HUES48 (cell line): ENCODE data around the gene DOK1.

Experiments used
- H3K27ac ChIP-seq: one replicate; pipeline ENCODE4 v1.7.0; 2013; ENCODE audit warnings: low read depth, low read length, inconsistent platforms
- H3K27me3 ChIP-seq: 2 replicates; pipeline ENCODE4 v1.6.1; 2013; ENCODE audit warnings: mild to moderate bottlenecking, low read length; ENCODE audit not compliant: control insufficient read depth, insufficient read depth
- H3K36me3 ChIP-seq: 2 replicates; pipeline ENCODE4 v1.6.1; 2013; ENCODE audit warnings: low read length; ENCODE audit not compliant: control insufficient read depth, insufficient read depth
- H3K4me1 ChIP-seq: 2 replicates; pipeline ENCODE4 v1.6.1; 2013; ENCODE audit warnings: mild to moderate bottlenecking, low read length; ENCODE audit not compliant: control insufficient read depth, insufficient read depth
- H3K4me3 ChIP-seq: 2 replicates; pipeline ENCODE4 v1.5.1; 2013; ENCODE audit warnings: mild to moderate bottlenecking, low read depth, low read length
- H3K9ac ChIP-seq: 2 replicates; pipeline ENCODE4 v1.6.1; 2013; ENCODE audit warnings: mild to moderate bottlenecking, low read depth, low read length, moderate library complexity
- H3K9me3 ChIP-seq: 2 replicates; pipeline ENCODE4 v1.6.1; 2013; ENCODE audit warnings: low read length; ENCODE audit not compliant: control insufficient read depth, insufficient read depth

Gene DOK1

GRCh38 chr2:74573747-74574562 lies 19.4 kb downstream of the DOK1 start:
- Histone ChIP-seq H3K36me3 (no peaks in the 10 kb centered on the region), H3K4me3 (no peak overlapping the region), H3K9me3 (no peaks in the 10 kb centered on the region), H3K9ac (no peak overlapping the region), H3K27ac (no peak overlapping the region), H3K4me1 (no peaks in the 10 kb centered on the region), H3K27me3 (no peaks in the 10 kb centered on the region)

DNA sequence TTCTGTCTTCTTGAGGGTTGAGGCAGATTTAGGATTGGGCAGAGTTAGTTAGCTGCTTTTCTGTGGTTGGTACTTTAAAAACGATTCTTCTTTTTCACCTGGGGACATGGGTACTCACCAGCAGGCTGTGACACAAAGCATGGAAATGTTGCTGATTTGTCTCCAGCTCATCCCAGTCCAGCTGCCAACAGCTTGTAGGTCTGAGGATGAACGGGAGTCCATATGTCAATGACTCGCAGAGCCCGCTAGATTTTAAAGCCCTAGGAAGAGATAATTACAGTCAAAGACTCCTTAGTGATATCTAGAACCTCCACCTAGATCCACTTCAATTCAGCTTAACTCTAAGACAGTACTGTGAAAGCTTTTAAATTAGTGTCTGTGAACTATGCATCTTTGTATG lies 20.8 kb downstream of the DOK1 start:
- Histone ChIP-seq H3K36me3 (no peaks in the 10 kb centered on the region), H3K9ac (no peak overlapping the region), H3K4me3 (no peak overlapping the region), H3K4me1 (no peaks in the 10 kb centered on the region), H3K27me3 (no peaks in the 10 kb centered on the region), H3K9me3 (no peaks in the 10 kb centered on the region), H3K27ac (no peak overlapping the region)

DNA sequence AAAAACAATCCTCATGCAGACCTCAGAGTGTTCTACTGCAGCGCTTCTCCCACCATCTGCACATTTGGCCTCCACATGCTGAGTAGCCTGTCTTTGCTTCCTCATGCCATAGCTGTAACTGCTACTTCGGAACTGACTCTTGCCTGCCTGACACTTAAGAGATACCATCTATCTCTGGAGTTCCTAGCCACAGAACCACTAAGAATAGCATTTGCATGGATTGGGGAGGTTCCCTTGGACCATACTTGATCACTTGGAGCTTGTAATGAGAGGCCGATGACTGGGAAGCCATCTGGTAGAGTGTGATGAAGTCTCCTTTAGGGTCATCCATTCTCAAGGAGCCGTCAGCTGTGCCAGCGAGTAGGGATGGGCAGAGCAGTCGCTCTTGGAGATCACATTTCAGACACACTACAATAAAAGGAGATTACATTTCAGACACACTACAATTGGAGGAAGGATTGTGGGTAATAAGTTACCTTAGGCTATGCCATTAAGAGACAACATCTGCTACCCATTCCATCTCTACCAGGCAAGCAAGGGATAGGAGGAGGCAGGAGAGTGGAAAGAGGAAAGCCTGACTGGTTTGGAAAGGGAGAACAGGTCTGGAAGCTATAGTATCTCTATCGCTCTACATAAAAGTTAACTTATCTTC lies 21.8 kb downstream of the DOK1 start:
- Histone ChIP-seq H3K36me3 (no peaks in the 10 kb centered on the region), H3K4me3 (no peak overlapping the region), H3K27me3 (no peaks in the 10 kb centered on the region), H3K9ac (no peak overlapping the region), H3K4me1 (no peaks in the 10 kb centered on the region), H3K9me3 (no peaks in the 10 kb centered on the region), H3K27ac (no peak overlapping the region)

- no peak overlapping the region for H3K27ac ChIP-seq
- no peak overlapping the region for H3K4me3 ChIP-seq
- no peaks in the 10 kb centered on the region for H3K9me3 ChIP-seq
- no peaks in the 10 kb centered on the region for H3K4me1 ChIP-seq
- H3K27me3 ChIP-seq, result no peaks in the 10 kb centered on the region; the same call in 1 of the 2 replicates
- no peak overlapping the region for H3K9ac ChIP-seq
- H3K36me3 ChIP-seq, result no peaks in the 10 kb centered on the region
Observed at GRCh38 chr2:74576863-74577229, 22.3 kb downstream of the DOK1 start.

DNA sequence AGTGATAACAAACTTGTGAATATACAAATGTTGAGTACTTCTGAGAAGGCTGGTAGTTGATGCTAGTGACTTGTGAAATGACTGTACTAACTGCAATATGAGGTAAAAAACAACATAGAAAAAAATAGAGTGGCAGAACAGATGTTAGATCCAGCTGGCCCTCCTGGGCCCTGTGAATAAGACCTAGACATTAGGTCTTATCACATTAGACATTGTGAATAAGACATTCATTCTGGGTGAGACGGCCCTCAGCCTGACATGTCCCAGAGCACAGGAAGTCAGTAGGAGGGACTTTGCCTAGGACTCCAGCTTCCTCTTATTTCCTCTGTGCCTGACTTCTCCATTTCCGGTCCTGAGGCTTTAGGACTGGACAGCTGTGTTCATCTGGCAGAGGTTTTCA lies 22.9 kb downstream of the DOK1 start:
- Histone ChIP-seq H3K36me3 (no peaks in the 10 kb centered on the region), H3K27me3 (no peaks in the 10 kb centered on the region; the same call in 1 of the 2 replicates), H3K27ac (no peak overlapping the region), H3K4me1 (no peaks in the 10 kb centered on the region), H3K9ac (no peak overlapping the region), H3K4me3 (no peak overlapping the region), H3K9me3 (no peaks in the 10 kb centered on the region)

- Histone ChIP-seq H3K4me1 (no peaks in the 10 kb centered on the region), H3K36me3 (no peaks in the 10 kb centered on the region), H3K27ac (no peak overlapping the region), H3K27me3 (no peaks in the 10 kb centered on the region; the same call in 1 of the 2 replicates), H3K9me3 (no peaks in the 10 kb centered on the region), H3K4me3 (no peak overlapping the region), H3K9ac (no peak overlapping the region)
Observed at GRCh38 chr2:74578408-74578807, 23.9 kb downstream of the DOK1 start.

GRCh38 chr2:74581463-74581862 lies 26.9 kb downstream of the DOK1 start:
- H3K4me3 ChIP-seq, result no peak overlapping the region
- no peak overlapping the region for H3K27ac ChIP-seq
- H3K9ac ChIP-seq, result no peak overlapping the region
- H3K4me1 ChIP-seq, result peaks cover 10% of the 10 kb centered on the region
- no peaks in the 10 kb centered on the region for H3K36me3 ChIP-seq
- H3K27me3 ChIP-seq, result no peaks in the 10 kb centered on the region; the same call in 1 of the 2 replicates
- H3K9me3 ChIP-seq, result no peaks in the 10 kb centered on the region

GRCh38 chr2:74582184-74582583 lies 27.7 kb downstream of the DOK1 start:
- Histone ChIP-seq H3K9me3 (no peaks in the 10 kb centered on the region), H3K4me1 (peaks cover 10% of the 10 kb centered on the region), H3K27ac (no peak overlapping the region), H3K9ac (no peak overlapping the region), H3K27me3 (no peaks in the 10 kb centered on the region; the same call in 1 of the 2 replicates), H3K4me3 (no peak overlapping the region), H3K36me3 (no peaks in the 10 kb centered on the region)

- Histone ChIP-seq H3K9ac (no peak overlapping the region), H3K27ac (peak overlapping the region; percentile 14), H3K9me3 (no peaks in the 10 kb centered on the region), H3K4me3 (no peak overlapping the region), H3K27me3 (no peaks in the 10 kb centered on the region; the same call in 1 of the 2 replicates), H3K4me1 (peaks cover 10% of the 10 kb centered on the region), H3K36me3 (no peaks in the 10 kb centered on the region)
Observed at GRCh38 chr2:74583504-74583903, 29.0 kb downstream of the DOK1 start.

DNA sequence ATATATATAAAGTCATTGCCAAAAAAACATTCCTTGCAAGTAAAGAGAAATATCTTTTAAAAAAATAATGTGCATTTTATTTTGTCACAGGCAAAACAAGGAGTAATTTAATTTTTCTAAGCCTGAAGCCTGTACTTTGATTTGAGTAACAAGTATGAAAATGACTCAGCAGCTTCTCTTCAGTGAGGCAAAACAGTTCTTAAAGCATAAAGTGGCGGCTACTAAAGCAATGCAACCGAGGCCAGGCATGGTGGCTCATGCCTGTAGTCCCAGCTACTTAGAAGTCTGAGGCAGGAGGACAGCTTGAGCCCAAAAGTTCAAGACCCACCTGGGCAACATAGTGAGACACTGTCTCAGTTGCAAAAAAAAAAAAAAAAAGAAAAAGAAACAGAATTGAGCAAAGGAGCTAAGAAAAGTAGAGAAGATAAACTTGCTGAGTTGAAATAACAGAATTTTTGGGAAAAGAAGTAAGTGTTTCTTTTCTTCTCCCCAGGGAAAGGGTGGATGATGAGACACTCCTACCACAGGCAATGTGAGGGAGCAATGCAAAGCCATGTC lies 29.6 kb downstream of the DOK1 start:
- Histone ChIP-seq H3K27me3 (no peaks in the 10 kb centered on the region; the same call in 1 of the 2 replicates), H3K36me3 (no peaks in the 10 kb centered on the region), H3K27ac (no peak overlapping the region), H3K4me3 (no peak overlapping the region), H3K4me1 (peaks cover 10% of the 10 kb centered on the region), H3K9me3 (no peaks in the 10 kb centered on the region), H3K9ac (no peak overlapping the region)
